GM21576 (cell line): ENCODE results near the gene SGO2.
"Not testable (repeated sequence)": the region's sequence is repeated elsewhere in the genome, so short reads cannot be mapped to it uniquely, and the experiment has no call there.

Experiments
- ATAC-seq: cut with Tn5 transposase; IDR thresholded peaks from one replicate; pipeline ENCODE4 v1.9.1; 2021; ENCODE audit warnings: mild to moderate bottlenecking, moderate library complexity; ENCODE audit not compliant: unreplicated experiment

Gene SGO2

GRCh38 chr2:200617156-200618053 lies 91.4 kb downstream of the SGO2 start:
- no peak for ATAC-seq

- no peak for ATAC-seq
Observed at GRCh38 chr2:200618054-200618419, 92.0 kb downstream of the SGO2 start.

GRCh38 chr2:200618590-200619021 lies 92.6 kb downstream of the SGO2 start:
- ATAC-seq: no peak

GRCh38 chr2:200619279-200619678 lies 93.3 kb downstream of the SGO2 start:
- ATAC-seq: no peak

- no peak for ATAC-seq
Observed at GRCh38 chr2:200620606-200621390, 94.8 kb downstream of the SGO2 start.

GRCh38 chr2:200622106-200622505 lies 96.1 kb downstream of the SGO2 start:
- no peak for ATAC-seq

- ATAC-seq: no peak
Observed at GRCh38 chr2:200624026-200624425, 98.0 kb downstream of the SGO2 start.

GRCh38 chr2:200624658-200625057 lies 98.7 kb downstream of the SGO2 start:
- no peak for ATAC-seq

- no peak for ATAC-seq
Observed at GRCh38 chr2:200625282-200625681, 99.3 kb downstream of the SGO2 start.

GRCh38 chr2:200625958-200626363 lies 100.0 kb downstream of the SGO2 start:
- no peak for ATAC-seq

- ATAC-seq: no peak
Observed at GRCh38 chr2:200627110-200627770, 101.2 kb downstream of the SGO2 start.

- not testable (repeated sequence) for ATAC-seq
Observed at GRCh38 chr2:200628461-200628860, 102.5 kb downstream of the SGO2 start.

- no peak for ATAC-seq
Observed at GRCh38 chr2:200631287-200631686, 105.3 kb downstream of the SGO2 start.
